T-helper 2 cell treated with Interferon-gamma antibody and Interleukin-4, amounts not matched to agents 5 μg/mL and 100 μg/mL, for 36 hours (primary cell): ENCODE data around the gene ARSA.
"Not testable (repeated sequence)": the region's sequence is repeated elsewhere in the genome, so short reads cannot be mapped to it uniquely, and the experiment has no call there.

Experiments used
- DNase-seq: peaks from one replicate; pipeline ENCODE4 v3.0.0; 2021; ENCODE audit warnings: low spot score
- H3K27ac Mint-ChIP-seq: one replicate; pipeline ENCODE4 v1.8.0; 2021; ENCODE audit warnings: mild to moderate bottlenecking, mixed read lengths
- H3K27me3 Mint-ChIP-seq: one replicate; pipeline ENCODE4 v1.8.0; 2021; ENCODE audit warnings: low read depth, mixed read lengths
- H3K36me3 Mint-ChIP-seq: one replicate; pipeline ENCODE4 v1.8.0; 2021; ENCODE audit warnings: low read depth, mixed read lengths
- H3K4me1 Mint-ChIP-seq: one replicate; pipeline ENCODE4 v1.8.0; 2021; ENCODE audit warnings: low read depth, mixed read lengths
- H3K4me3 Mint-ChIP-seq: one replicate; pipeline ENCODE4 v1.8.0; 2022; ENCODE audit warnings: mild to moderate bottlenecking, moderate library complexity, mixed read lengths
- H3K9me3 Mint-ChIP-seq: one replicate; pipeline ENCODE4 v1.8.0; 2021; ENCODE audit warnings: mixed read lengths

Gene ARSA

DNA sequence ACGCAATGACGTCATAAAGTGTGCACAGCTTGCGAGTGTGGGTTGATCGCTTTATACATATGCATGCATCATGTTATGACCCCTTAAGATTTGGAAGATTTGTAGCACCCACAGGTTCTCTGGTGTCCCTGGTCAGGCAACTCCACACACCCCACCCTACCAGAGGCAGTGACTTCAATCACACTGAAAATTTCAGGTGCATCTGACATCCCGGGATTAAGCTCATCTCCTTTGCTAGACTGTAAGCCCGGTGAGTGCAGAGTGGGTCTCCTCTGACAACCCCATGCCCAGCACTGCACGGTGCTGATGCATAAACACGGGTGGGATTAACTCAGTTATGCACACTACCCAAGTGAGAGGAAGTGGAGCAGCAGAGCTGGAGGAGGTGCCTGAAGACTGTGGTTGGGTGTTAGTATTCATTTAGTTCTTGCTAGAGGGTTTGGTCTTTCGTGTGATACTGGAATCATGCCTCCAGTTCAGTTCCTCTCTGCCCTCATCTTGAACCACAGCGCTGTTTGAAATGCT is 6.5 kb downstream of the ARSA start:
- Mint-ChIP-seq H3K36me3 (peaks cover 6% of the 10 kb centered on the region), H3K27me3 (no peaks in the 10 kb centered on the region), H3K9me3 (no peaks in the 10 kb centered on the region), H3K4me3 (peak overlapping the region; percentile 88), H3K4me1 (peaks cover 30% of the 10 kb centered on the region), H3K27ac (peak overlapping the region; percentile 97)
- peak; percentile 68 for DNase-seq

DNA sequence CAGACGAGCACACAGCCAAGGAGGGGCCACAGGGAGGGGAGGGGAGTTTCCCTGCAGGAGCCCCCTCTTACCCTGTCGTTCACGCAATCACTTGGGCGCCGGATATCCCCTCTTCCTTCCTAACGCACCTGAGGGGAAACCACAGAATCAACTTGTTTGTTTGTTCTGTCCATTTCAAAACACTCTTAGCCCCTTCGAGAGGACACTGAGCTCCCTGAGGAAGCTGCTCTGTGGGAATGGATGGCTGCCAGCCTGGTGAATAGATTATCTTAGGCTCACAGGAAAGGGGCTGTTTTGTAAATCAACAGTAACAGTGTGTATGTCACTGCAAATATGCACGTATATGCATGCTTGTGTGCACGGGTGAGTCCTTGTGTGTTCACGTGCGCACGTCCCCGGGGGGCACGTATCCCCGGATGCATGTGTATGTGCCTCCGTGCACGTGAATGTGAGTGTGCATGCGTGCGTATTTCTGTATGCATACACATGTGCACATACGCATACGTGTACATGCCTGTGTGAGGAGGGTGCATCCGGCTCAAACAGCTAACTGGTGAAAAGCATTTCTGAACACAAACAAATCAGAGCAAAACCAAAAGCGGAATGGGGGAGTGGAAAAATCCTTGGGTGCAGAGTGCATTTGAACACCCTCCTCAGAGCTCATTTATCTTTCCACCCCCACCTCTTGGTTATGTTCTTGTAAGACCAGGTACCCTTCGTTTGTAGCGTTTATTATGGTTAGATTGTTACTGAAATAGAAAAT is 7.2 kb downstream of the ARSA start:
- Mint-ChIP-seq H3K4me3 (peak overlapping the region; percentile 88), H3K36me3 (peaks cover 6% of the 10 kb centered on the region), H3K27ac (peak overlapping the region; percentile 97), H3K4me1 (peaks cover 29% of the 10 kb centered on the region), H3K9me3 (no peaks in the 10 kb centered on the region), H3K27me3 (no peaks in the 10 kb centered on the region)
- DNase-seq: peak; percentile 76

DNA sequence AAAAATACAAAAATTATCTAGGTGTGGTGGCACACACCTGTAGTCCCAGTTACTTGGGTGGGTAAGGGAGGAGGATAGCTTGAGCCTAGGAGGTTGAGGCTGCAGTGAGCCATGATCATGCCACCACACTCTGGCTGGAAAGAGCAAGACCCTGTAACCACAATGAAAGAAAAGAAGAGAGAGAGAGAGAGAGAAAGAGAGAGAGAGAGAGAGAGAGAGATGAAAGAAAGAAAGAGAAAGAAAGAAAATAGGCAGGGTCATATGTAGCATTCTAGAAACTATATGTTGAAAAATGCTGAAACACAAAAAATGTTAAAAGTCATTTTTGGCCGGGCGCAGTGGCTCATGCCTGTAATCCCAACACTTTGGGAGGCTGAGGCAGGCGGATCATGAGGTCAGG is 13.7 kb downstream of the ARSA start:
- DNase-seq, H3K4me1 Mint-ChIP-seq, H3K27me3 Mint-ChIP-seq, H3K4me3 Mint-ChIP-seq, H3K36me3 Mint-ChIP-seq, H3K9me3 Mint-ChIP-seq, H3K27ac Mint-ChIP-seq: not testable (repeated sequence)

DNA sequence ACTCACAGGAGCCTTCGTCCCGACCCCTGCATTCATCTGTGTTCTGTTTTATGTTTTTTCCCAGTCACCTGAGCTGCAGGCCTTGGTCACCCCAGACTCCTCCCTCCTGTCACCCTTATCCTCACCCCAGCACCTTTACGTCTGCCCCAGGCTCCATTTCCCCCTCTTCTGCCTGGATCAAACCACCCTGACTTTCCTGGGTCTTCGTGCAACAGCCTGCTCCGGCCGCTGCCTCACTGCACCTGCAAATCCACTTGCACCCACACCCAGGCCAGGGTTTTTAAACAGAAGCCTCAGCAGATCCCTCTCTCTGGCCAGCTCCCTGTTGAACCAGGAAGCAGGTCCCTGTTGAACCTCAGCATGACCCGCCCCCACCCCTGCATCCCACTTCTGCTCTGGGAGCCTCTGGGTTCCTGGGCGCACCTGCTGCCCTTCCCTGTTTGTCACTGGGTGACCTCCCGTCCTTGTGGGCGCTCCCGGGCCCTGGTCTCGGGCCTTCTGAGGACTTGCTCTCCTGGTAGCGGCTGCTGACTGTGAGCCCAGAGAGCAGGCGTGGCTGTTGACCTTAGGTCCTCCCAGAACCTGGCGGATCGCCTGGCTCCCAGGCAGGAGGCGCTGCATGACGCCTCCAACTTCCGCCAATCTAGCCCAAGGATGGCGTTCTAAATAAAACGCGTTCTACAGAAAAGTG is 14.5 kb downstream of the ARSA start:
- Mint-ChIP-seq H3K4me3 (no peak overlapping the region), H3K4me1 (peaks cover 3% of the 10 kb centered on the region), H3K36me3 (no peaks in the 10 kb centered on the region), H3K9me3 (no peaks in the 10 kb centered on the region), H3K27ac (no peak overlapping the region), H3K27me3 (peaks cover 6% of the 10 kb centered on the region)
- no peak for DNase-seq

DNA sequence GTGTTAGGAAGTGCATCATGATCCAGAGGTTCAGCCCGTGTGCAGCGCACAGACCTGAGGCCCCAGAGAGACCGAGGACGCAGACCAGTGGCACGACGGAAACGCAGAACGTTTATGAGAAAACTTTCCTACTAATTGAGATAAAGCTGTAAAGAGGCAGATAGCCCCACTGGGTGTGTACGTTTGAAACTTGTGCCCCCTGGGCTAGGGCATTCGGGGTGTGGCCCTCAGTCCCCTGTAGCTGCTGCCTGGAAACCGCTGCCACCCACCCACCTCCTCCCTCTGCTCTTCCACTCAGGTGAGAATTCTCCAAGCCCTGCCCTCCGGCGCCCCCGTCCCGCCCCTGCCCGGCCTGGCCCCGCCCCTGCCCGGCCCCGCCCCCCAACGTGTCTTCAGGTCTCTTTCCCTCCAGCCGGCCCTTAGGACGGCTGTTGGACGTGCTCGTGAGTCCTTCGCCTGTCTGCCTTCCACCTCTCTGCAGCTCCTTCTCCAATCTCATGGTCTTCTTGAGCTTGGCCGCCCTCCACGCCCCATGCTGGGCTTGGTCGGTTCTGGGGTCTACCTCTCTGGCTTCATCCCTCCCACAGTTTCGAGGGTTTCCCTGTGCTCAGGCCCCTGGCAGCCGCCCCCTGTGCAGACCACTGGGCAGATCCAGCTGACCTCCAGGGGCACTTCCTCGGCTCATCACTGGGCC is 15.3 kb downstream of the ARSA start:
- no peaks in the 10 kb centered on the region for H3K9me3 Mint-ChIP-seq
- H3K36me3 Mint-ChIP-seq: no peaks in the 10 kb centered on the region
- DNase-seq: no peak
- peaks cover 3% of the 10 kb centered on the region for H3K4me1 Mint-ChIP-seq
- no peak overlapping the region for H3K27ac Mint-ChIP-seq
- H3K4me3 Mint-ChIP-seq: no peak overlapping the region
- peaks cover 6% of the 10 kb centered on the region for H3K27me3 Mint-ChIP-seq

DNA sequence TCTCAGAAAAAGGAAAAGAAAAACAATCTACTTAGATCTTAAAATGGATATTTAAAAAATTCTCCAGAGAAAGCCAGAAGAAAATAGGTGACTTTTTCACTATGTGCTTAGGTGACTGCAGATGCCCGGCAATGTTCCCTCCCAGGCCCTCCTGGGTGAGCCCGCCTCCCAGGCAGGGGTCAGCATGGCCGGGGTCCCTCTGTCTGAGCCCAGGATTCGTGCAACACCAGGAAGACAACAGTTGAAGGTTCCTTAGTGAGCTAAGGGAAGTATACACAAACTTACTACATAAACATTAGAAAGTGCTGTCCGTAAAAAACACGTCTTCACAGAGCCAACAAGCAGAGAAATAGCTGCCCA is 15.8 kb downstream of the ARSA start:
- Mint-ChIP-seq H3K9me3 (no peaks in the 10 kb centered on the region), H3K36me3 (no peaks in the 10 kb centered on the region), H3K27me3 (peaks cover 10% of the 10 kb centered on the region), H3K4me1 (peaks cover 3% of the 10 kb centered on the region), H3K4me3 (no peak overlapping the region), H3K27ac (no peak overlapping the region)
- DNase-seq: no peak

DNA sequence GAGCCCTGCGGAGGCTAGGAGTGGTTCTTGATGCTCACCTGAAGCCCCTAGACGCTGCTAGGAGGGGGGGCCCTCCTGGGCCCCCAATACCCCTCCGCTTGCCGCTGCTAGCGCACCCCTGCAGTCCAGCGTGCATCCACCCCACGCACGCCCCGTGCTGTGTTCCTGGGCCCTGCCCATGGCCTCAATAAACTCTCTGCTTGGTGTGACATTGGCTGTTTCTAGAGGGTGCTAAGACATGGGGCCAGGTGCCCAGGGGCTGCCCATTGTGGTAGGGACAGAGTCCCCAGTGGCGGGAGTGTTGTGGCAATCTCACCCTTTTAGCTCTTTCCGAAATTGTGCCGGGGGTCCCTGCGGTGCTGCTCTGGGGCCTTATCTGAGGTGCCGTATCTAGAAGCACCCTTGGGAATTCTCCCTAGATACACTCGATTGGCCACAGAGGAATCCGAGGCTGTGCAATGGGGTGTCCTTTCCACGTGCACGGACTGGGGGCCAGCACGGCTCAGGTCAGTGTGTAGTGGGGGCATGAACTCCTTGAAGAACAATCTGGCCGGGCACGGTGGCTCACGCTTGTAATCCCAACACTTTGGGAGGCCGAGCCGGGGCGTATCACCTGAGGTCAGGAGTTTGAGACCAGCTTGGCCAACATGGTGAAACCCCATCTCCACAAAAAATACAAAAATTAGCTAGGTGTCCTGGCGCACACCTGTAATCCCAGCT is 16.5 kb downstream of the ARSA start:
- Mint-ChIP-seq H3K27ac (no peak overlapping the region), H3K9me3 (no peaks in the 10 kb centered on the region), H3K4me3 (no peak overlapping the region), H3K27me3 (peaks cover 12% of the 10 kb centered on the region), H3K4me1 (peaks cover 3% of the 10 kb centered on the region), H3K36me3 (no peaks in the 10 kb centered on the region)
- no peak for DNase-seq

DNA sequence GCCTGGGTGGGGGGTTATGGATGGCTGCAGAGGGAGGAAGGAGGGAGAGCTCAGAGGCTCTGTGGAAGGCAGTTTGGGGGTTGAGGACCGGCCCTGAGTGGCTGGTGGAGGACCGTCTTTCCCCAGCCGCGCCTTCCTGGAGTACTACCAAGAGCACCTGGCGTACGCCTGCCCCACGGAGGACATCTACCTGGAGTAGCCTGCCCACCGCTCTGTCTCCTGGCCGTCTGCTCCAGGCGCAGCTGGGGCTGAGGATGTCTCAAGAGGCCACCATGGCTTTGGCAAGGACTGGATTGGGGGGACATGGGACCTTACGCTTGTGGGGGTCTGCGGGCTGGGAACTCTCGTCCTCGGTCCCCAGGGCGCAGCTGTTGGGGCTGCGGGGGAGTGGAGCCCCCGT is 17.4 kb downstream of the ARSA start:
- no peak for DNase-seq
- peaks cover 3% of the 10 kb centered on the region for H3K4me1 Mint-ChIP-seq
- no peaks in the 10 kb centered on the region for H3K36me3 Mint-ChIP-seq
- no peak overlapping the region for H3K4me3 Mint-ChIP-seq
- no peaks in the 10 kb centered on the region for H3K9me3 Mint-ChIP-seq
- H3K27me3 Mint-ChIP-seq: peaks cover 17% of the 10 kb centered on the region
- H3K27ac Mint-ChIP-seq: no peak overlapping the region

DNA sequence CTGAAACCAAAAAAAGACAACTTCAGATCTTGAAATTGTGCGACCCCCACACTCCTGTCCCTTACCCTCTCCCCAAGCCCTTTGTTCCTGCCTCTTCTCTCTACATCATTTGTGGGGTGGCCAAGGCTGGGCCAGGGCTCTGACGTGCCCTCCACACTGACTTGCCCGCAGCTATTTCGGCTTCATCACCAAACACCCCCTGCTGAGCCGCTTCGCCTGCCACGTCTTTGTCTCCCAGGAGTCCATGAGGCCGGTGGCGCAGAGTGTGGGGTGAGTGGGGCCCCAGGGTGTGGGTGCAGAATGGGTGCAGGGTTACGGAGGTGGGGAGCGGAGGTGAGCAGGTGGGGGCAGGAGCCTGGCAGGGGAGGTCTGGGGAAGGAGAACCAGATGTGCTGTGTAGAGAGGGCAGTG is 17.9 kb downstream of the ARSA start:
- H3K27me3 Mint-ChIP-seq: peaks cover 17% of the 10 kb centered on the region
- no peaks in the 10 kb centered on the region for H3K36me3 Mint-ChIP-seq
- H3K9me3 Mint-ChIP-seq: no peaks in the 10 kb centered on the region
- no peak overlapping the region for H3K27ac Mint-ChIP-seq
- H3K4me3 Mint-ChIP-seq: no peak overlapping the region
- H3K4me1 Mint-ChIP-seq: peaks cover 3% of the 10 kb centered on the region
- no peak for DNase-seq

DNA sequence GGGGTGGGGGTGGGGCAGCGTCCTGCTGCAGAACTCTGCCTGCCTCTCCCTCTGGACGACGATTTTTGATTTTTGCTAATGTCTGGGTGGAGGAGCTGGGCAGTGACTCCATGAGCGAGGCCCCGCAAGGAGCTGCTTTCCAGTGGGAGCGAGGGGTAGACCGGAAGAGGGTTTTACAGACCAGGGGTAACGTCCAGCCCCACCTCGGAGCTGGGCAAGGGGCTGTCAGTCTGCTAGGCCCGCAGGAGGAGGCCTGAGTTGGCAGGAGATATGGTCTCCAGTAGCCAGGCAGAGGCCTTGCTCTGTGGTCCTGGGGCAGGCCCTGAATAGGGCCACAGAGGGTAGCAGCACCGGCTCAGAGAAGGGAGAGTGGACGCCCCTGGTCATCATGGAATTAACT is 18.4 kb downstream of the ARSA start:
- Mint-ChIP-seq H3K27me3 (peaks cover 17% of the 10 kb centered on the region), H3K4me3 (no peak overlapping the region), H3K4me1 (peaks cover 3% of the 10 kb centered on the region), H3K27ac (no peak overlapping the region), H3K9me3 (no peaks in the 10 kb centered on the region), H3K36me3 (no peaks in the 10 kb centered on the region)
- DNase-seq: no peak

DNA sequence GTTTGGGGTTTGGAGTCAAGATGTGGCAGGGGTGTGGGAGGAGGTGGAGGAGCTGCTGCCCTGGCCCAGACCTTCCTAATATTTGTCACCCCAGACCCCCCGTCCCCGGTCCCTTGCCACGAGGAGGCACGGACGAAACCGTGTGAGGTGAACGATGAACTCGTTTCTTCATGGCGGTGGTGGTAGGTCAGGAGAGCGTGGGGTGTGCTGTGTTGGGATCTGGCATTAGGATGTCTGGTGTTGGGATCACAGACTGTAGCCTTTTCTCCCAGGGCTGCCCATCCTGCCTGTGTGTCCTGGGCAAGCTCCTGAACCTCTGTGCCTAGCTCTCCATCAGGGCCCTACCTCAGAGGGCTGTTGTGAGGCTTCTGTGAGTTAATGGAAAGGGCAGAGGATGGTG is 19.0 kb downstream of the ARSA start:
- no peak overlapping the region for H3K27ac Mint-ChIP-seq
- no peaks in the 10 kb centered on the region for H3K36me3 Mint-ChIP-seq
- no peak for DNase-seq
- no peaks in the 10 kb centered on the region for H3K9me3 Mint-ChIP-seq
- H3K4me1 Mint-ChIP-seq: peaks cover 3% of the 10 kb centered on the region
- peaks cover 13% of the 10 kb centered on the region for H3K27me3 Mint-ChIP-seq
- no peak overlapping the region for H3K4me3 Mint-ChIP-seq

DNA sequence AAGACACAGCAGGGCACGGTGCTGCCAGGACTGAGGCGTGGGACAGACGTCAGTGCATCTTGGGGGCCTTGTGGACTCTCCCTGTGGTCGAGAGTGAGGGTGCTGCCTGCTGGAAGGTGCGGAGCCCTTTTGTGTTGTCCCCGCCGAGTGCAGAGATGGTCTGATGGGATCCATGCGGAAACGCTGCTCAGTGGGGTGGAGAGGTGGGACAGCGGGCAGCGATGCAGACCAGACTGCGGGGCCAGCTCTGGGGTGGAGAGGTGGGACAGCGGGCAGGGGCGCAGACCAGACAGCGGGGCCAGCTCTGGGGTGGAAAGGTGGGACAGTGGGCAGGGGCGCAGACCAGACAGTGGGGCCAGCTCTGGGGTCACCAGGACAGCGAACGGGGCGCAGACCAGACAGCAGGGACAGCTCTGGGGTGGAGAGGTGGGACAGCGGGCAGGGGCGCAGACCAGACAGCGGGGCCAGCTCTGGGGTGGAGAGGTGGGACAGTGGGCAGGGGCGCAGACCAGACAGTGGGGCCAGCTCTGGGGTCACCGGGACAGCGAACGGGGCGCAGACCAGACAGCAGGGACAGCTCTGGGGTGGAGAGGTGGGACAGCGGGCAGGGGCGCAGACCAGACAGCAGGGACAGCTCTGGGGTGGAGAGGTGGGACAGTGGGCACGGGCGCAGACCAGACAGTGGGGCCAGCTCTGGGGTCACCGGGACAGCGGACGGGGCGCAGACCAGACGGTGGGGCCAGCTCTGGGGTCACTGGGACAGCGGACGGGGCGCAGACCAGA is 19.7 kb downstream of the ARSA start:
- not testable (repeated sequence) for H3K27ac Mint-ChIP-seq, H3K4me3 Mint-ChIP-seq, H3K36me3 Mint-ChIP-seq, H3K4me1 Mint-ChIP-seq, H3K9me3 Mint-ChIP-seq, DNase-seq
- H3K27me3 Mint-ChIP-seq: peaks cover 16% of the 10 kb centered on the region

DNA sequence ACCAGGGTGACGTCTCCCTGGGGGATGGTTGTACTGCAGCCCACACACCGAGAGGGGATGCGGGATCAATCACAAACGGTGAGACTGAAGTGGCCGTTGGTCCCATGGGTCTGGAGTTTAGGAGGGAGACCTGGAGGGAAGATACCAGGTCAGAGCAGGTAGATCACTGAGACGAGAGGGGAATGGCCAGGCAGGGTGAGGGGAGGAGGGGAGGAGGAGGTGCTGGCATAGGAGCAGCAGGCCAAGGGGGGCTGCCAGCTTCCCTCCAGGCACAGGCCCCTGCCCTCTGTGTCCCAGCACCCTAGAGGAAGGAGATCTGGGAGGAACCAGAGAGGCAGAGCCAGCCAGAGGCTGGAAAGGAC is 20.3 kb downstream of the ARSA start:
- Mint-ChIP-seq H3K4me1 (peaks cover 3% of the 10 kb centered on the region), H3K4me3 (no peak overlapping the region), H3K36me3 (no peaks in the 10 kb centered on the region), H3K27me3 (peaks cover 22% of the 10 kb centered on the region), H3K27ac (no peak overlapping the region), H3K9me3 (no peaks in the 10 kb centered on the region)
- no peak for DNase-seq
